HepG2 (cell line): ENCODE measurements around the gene GZF1. TPM values are rescaled to one million over a fixed set of nuclear protein-coding genes. Genes with fewer than 3 reads are reported as not detected.

Source experiments
- ASH2L ChIP-seq: fragments of 300-600, 200-600 bp; sonication (generic); IDR thresholded peaks from 2 replicates; pipeline ENCODE4 v1.7.0; 2017; ENCODE audit warnings: low read depth, mild to moderate bottlenecking, moderate library complexity, mixed read lengths, low read length; ENCODE audit not compliant: insufficient read length
- ELF3 ChIP-seq: IDR thresholded peaks from 2 replicates; pipeline ENCODE4 v1.6.1; 2016; ENCODE audit warnings: missing genetic modification reagents, missing compliant biosample characterization
- FOSL1 ChIP-seq: sonication (generic); formaldehyde crosslinking; IDR thresholded peaks from 2 replicates; pipeline ENCODE4 v1.9.0; 2021; ENCODE audit warnings: missing genetic modification reagents, borderline replicate concordance
- FOXA3 ChIP-seq: IDR thresholded peaks from 2 replicates; pipeline ENCODE4 v1.6.1; 2016; ENCODE audit warnings: missing genetic modification reagents, missing compliant biosample characterization
- FOXJ3 ChIP-seq: sonication (generic); formaldehyde crosslinking; IDR thresholded peaks from 2 replicates; pipeline ENCODE4 v1.4.0; 2020; ENCODE audit warnings: missing genetic modification reagents, mild to moderate bottlenecking, borderline replicate concordance
- FOXO1 ChIP-seq: sonication (generic); formaldehyde crosslinking; IDR thresholded peaks from 2 replicates; pipeline ENCODE4 v1.4.0; 2020; ENCODE audit warnings: missing genetic modification reagents
- NAIF1 ChIP-seq: sonication (generic); formaldehyde crosslinking; IDR thresholded peaks from 2 replicates; pipeline ENCODE4 v1.5.0; 2020; ENCODE audit warnings: mild to moderate bottlenecking, missing genetic modification reagents, borderline replicate concordance
- RFX5 ChIP-seq: IDR thresholded peaks from 2 replicates; pipeline ENCODE4 v1.6.1; 2011; ENCODE audit warnings: low read depth, low read length, improper control_type of control experiment
- ZFP1 ChIP-seq: IDR thresholded peaks from 2 replicates; pipeline ENCODE4 v1.6.1; 2016
- ZNF101 ChIP-seq: sonication (generic); formaldehyde crosslinking; IDR thresholded peaks from 2 replicates; pipeline ENCODE4 v1.4.0; 2020; ENCODE audit warnings: mild to moderate bottlenecking, low read depth, missing genetic modification reagents, borderline replicate concordance
- ZNF317 ChIP-seq: sonication (generic); formaldehyde crosslinking; IDR thresholded peaks from 2 replicates; pipeline ENCODE4 v1.5.0; 2020; ENCODE audit warnings: mild to moderate bottlenecking, missing genetic modification reagents
- ZNF350 ChIP-seq: sonication (generic); formaldehyde crosslinking; IDR thresholded peaks from 2 replicates; pipeline ENCODE4 v1.4.0; 2020; ENCODE audit warnings: mild to moderate bottlenecking, low read depth, missing genetic modification reagents, borderline replicate concordance
- ZNF501 ChIP-seq: sonication (generic); formaldehyde crosslinking; IDR thresholded peaks from 2 replicates; pipeline ENCODE4 v1.5.1; 2020; ENCODE audit warnings: mild to moderate bottlenecking, moderate library complexity, missing genetic modification reagents
- ZNF550 ChIP-seq: sonication (generic); formaldehyde crosslinking; IDR thresholded peaks from 2 replicates; pipeline ENCODE4 v1.4.0; 2020; ENCODE audit warnings: mild to moderate bottlenecking, missing genetic modification reagents, borderline replicate concordance
- ZNF724P ChIP-seq: sonication (generic); formaldehyde crosslinking; IDR thresholded peaks from 2 replicates; pipeline ENCODE4 v1.8.0; 2022; ENCODE audit warnings: missing genetic modification reagents, borderline replicate concordance
- ZNF761 ChIP-seq: sonication (generic); formaldehyde crosslinking; conservative IDR thresholded peaks from 2 replicates; pipeline ENCODE4 v1.4.0; 2020; ENCODE audit warnings: mild to moderate bottlenecking, missing genetic modification reagents
- ZSCAN22 ChIP-seq: sonication (generic); formaldehyde crosslinking; IDR thresholded peaks from 2 replicates; pipeline ENCODE4 v1.4.0; 2020; ENCODE audit warnings: mild to moderate bottlenecking, missing genetic modification reagents
- polyA plus RNA-seq, 8 experiments: library from polyadenylated mRNA; depleted of rRNA in 3 of 8; stranded (reverse) in 7 of 8; unstranded in 1 of 8; fragments of >200 nt; fragmentation: Illumina TruSeq in 4 of 8; extraction: Trizol in 4 of 8; gene quantifications; 2 replicates each; pipeline versions ENCODE4 v1.2.1 to v1.2.3, GENCODE V29; 2011 to 2016; ENCODE audit warnings: low read depth in 4 of 8, missing spikeins in 1 of 8, mixed read lengths in 1 of 8; ENCODE audit not compliant: insufficient read depth in 1 of 8
- total RNA-seq, 5 experiments: library from RNA; depleted of rRNA; stranded (reverse); fragments of >200 nt; fragmentation: Illumina TruSeq; extraction: Trizol; gene quantifications; 2 replicates each; pipeline ENCODE4 v1.2.3, GENCODE V29; 2016; ENCODE audit warnings: low read depth in 1 of 5
- TF ChIP-seq, protein P1 (sequence below): IDR thresholded peaks from 2 replicates; pipeline ENCODE4 v1.6.1; 2012; ENCODE audit warnings: inconsistent platforms
- TF ChIP-seq, protein P2 (sequence below): sonication (generic); formaldehyde crosslinking; IDR thresholded peaks from 2 replicates; pipeline ENCODE4 v1.5.0; 2020; ENCODE audit warnings: mild to moderate bottlenecking, missing genetic modification reagents
- TF ChIP-seq, protein P3 (sequence below): sonication (generic); formaldehyde crosslinking; IDR thresholded peaks from 2 replicates; pipeline ENCODE4 v1.4.0; 2020; ENCODE audit warnings: missing genetic modification reagents
- TF ChIP-seq, protein P4 (sequence below): sonication (generic); formaldehyde crosslinking; IDR thresholded peaks from 2 replicates; pipeline ENCODE4 v1.4.0; 2020; ENCODE audit warnings: mild to moderate bottlenecking, low read depth, missing genetic modification reagents
- TF ChIP-seq, protein P5 (sequence below): sonication (generic); formaldehyde crosslinking; IDR thresholded peaks from 2 replicates; pipeline ENCODE4 v1.4.0; 2020; ENCODE audit warnings: missing genetic modification reagents, mild to moderate bottlenecking, borderline replicate concordance

Gene GZF1
- total and polyA plus RNA-seq, 2 of the 13 experiments (the other 11 are each of a cell fraction or from before 2014, with no cell fraction given): 16.9 to 26.0 TPM

DNA sequence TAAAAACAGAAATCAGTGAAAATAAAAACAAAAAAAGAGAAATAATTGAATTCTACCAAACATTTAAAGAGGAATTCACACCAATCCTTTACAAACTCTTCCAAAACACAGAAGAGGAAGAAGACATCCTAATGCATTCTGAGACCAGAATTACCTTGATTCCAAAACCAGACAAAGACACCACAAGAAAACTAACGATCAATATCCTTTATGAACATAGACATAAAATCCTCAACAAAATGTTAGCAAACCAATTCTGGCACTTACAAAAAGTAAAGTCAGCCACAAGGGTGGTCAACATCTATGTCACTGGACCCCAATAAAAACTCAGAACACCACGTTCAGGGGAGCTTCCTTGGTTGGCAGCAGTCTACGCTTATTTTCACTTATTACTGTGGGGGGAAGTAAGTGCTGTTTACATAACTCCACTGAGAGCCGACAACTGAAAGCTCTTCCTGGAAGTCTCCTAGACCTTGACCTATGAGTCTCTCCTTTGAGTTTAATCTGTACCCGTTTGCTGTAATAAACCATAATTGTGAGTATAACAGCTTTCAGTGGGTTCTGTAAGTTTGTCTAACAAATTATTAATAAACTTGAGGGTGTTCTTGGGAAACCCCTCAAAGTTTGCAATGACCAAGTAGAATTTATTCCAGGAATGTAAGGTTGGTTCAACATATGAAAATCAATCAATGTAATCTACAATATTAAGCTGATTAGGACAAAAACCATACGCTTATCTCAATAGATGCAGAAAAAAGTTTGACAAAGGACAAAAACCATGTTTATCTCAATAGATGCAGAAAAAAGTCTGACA is 24.5 kb downstream of the GZF1 start (continued):
- TF ChIP-seq ZNF350 (CRISPR knock-in tag) (no peak), ZNF101 (CRISPR knock-in tag) (no peak), ZNF501 (CRISPR knock-in tag) (no peak), ZNF724P (CRISPR knock-in tag) (no peak), ZFP1 (0 out of 2 replicates have a peak, but pooled peaks have one; percentile 21), NAIF1 (CRISPR knock-in tag) (no peak), FOXJ3 (peak; percentile 61; the same call in 1 of the 2 replicates), ASH2L (peak; percentile 77), FOXO1 (CRISPR knock-in tag) (peak; percentile 62; the same call in 1 of the 2 replicates), ZSCAN22 (no peak), ZNF761 (no peak), RFX5 (no peak), ELF3 (CRISPR knock-in tag) (peak; percentile 90), FOSL1 (CRISPR knock-in tag) (no peak), ZNF317 (CRISPR knock-in tag) (peak; percentile 70; the same call in 1 of the 2 replicates), ZNF550 (CRISPR knock-in tag) (no peak), FOXA3 (CRISPR knock-in tag) (peak; percentile 97)
- TF ChIP-seq, protein P1, sequence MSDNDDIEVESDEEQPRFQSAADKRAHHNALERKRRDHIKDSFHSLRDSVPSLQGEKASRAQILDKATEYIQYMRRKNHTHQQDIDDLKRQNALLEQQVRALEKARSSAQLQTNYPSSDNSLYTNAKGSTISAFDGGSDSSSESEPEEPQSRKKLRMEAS: no peak
- TF ChIP-seq, protein P2, sequence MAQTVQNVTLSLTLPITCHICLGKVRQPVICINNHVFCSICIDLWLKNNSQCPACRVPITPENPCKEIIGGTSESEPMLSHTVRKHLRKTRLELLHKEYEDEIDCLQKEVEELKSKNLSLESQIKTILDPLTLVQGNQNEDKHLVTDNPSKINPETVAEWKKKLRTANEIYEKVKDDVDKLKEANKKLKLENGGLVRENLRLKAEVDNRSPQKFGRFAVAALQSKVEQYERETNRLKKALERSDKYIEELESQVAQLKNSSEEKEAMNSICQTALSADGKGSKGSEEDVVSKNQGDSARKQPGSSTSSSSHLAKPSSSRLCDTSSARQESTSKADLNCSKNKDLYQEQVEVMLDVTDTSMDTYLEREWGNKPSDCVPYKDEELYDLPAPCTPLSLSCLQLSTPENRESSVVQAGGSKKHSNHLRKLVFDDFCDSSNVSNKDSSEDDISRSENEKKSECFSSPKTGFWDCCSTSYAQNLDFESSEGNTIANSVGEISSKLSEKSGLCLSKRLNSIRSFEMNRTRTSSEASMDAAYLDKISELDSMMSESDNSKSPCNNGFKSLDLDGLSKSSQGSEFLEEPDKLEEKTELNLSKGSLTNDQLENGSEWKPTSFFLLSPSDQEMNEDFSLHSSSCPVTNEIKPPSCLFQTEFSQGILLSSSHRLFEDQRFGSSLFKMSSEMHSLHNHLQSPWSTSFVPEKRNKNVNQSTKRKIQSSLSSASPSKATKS: 0 out of 2 replicates have a peak, but pooled peaks have one; percentile 9
- TF ChIP-seq, protein P3, sequence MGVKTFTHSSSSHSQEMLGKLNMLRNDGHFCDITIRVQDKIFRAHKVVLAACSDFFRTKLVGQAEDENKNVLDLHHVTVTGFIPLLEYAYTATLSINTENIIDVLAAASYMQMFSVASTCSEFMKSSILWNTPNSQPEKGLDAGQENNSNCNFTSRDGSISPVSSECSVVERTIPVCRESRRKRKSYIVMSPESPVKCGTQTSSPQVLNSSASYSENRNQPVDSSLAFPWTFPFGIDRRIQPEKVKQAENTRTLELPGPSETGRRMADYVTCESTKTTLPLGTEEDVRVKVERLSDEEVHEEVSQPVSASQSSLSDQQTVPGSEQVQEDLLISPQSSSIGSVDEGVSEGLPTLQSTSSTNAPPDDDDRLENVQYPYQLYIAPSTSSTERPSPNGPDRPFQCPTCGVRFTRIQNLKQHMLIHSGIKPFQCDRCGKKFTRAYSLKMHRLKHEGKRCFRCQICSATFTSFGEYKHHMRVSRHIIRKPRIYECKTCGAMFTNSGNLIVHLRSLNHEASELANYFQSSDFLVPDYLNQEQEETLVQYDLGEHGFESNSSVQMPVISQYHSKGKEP (CRISPR knock-in tag): no peak
- TF ChIP-seq, protein P4, sequence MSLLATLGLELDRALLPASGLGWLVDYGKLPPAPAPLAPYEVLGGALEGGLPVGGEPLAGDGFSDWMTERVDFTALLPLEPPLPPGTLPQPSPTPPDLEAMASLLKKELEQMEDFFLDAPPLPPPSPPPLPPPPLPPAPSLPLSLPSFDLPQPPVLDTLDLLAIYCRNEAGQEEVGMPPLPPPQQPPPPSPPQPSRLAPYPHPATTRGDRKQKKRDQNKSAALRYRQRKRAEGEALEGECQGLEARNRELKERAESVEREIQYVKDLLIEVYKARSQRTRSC: no peak
- TF ChIP-seq, protein P5, sequence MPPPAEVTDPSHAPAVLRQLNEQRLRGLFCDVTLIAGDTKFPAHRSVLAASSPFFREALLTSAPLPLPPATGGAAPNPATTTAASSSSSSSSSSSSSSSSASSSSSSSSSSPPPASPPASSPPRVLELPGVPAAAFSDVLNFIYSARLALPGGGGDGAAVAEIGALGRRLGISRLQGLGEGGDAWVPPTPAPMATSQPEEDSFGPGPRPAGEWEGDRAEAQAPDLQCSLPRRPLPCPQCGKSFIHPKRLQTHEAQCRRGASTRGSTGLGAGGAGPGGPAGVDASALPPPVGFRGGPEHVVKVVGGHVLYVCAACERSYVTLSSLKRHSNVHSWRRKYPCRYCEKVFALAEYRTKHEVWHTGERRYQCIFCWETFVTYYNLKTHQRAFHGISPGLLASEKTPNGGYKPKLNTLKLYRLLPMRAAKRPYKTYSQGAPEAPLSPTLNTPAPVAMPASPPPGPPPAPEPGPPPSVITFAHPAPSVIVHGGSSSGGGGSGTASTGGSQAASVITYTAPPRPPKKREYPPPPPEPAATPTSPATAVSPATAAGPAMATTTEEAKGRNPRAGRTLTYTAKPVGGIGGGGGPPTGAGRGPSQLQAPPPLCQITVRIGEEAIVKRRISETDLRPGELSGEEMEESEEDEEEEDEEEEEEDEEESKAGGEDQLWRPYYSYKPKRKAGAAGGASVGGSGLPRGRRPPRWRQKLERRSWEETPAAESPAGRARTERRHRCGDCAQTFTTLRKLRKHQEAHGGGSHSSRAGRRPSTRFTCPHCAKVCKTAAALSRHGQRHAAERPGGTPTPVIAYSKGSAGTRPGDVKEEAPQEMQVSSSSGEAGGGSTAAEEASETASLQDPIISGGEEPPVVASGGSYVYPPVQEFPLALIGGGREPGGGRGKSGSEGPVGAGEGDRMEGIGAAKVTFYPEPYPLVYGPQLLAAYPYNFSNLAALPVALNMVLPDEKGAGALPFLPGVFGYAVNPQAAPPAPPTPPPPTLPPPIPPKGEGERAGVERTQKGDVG: no peak
